HL-60 (cell line): Measurements from ENCODE around the gene APCDD1.

Experiments used
- DNase-seq, 2 experiments: peaks; one replicate each; pipeline ENCODE4 v3.0.0-alpha.2; 2010 to 2020; ENCODE audit warnings: low read depth in 1 of 2, low spot score in 1 of 2
- H3K27ac ChIP-seq: fragments of 250-450 bp; sonication (Bioruptor Pico); replicated peaks from 2 replicates; pipeline ENCODE4 v1.5.1; 2020; ENCODE audit warnings: mild to moderate bottlenecking, moderate library complexity
- H3K27me3 ChIP-seq: fragments of 250-450 bp; sonication (Bioruptor Pico); 2 replicates; pipeline ENCODE4 v1.5.1; 2021; ENCODE audit warnings: mild to moderate bottlenecking, moderate library complexity; ENCODE audit not compliant: insufficient read depth, poor library complexity, severe bottlenecking
- H3K4me3 ChIP-seq: replicated peaks from 2 replicates; pipeline ENCODE4 v1.5.1; 2011; ENCODE audit warnings: mild to moderate bottlenecking, control low read depth, low read length; ENCODE audit not compliant: insufficient read depth
- GABPA ChIP-seq: IDR thresholded peaks from 2 replicates; pipeline ENCODE4 v1.6.1; 2012; ENCODE audit warnings: low read depth
- POLR2AphosphoS5 ChIP-seq: IDR thresholded peaks from 2 replicates; pipeline ENCODE4 v1.6.1; 2012; ENCODE audit warnings: low read depth
- SPI1 ChIP-seq: IDR thresholded peaks from 2 replicates; pipeline ENCODE4 v1.6.1; 2012; ENCODE audit warnings: low read depth, mild to moderate bottlenecking, borderline replicate concordance
- TF ChIP-seq, protein P1 (sequence below): IDR thresholded peaks from one replicate; pipeline ENCODE4 v1.5.1; 2011; ENCODE audit warnings: low read length, control low read depth, inconsistent platforms; ENCODE audit not compliant: insufficient read depth
- TF ChIP-seq, protein P2 (sequence below): IDR thresholded peaks from 2 replicates; pipeline ENCODE4 v1.6.1; 2012; ENCODE audit warnings: low read depth; ENCODE audit not compliant: insufficient replicate concordance

APCDD1 gene

DNA sequence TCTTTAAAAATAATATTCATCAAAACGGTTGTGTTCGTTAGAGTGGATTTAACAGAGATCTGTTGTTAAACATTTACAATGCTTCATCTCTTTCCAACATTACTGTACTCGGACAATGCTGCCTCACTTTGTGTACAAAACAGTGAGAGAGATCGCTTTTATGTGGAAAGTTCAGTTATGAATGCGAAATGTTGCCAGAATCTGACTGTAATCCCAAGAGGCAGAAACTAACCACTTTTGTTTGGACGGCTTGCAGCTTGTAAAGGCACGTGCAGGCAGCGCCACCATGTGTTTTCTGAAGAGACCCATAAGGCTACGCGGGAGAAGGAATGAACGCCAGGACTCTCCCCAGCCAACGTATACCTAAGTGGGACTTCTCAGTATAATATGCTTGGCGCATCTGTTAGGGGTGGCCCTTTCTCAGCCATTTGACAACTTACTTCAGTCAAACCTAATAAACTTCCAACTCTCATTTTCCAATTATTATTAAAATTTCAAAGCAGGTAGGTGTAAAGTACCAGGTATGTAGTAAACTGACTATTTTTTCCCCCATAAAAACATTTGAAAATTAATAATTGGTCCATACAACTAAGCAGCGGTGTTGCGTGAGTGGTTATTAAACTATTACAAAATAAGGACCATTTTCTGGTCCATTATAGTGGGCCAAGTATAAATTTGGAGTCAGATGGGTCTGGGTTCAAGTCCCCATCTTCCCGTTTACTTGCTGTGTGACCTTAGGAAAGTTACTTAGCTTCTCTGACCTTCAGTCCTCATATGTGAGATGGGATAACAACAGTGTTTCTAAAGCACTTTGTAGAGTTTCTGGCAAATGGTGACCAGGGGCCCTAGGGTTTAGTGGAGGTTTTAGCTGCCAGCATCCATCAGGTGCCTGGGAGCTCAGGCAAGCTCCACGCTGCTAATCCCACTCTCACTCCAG is 65.8 kb downstream of the APCDD1 start:
- TF ChIP-seq, protein P1, sequence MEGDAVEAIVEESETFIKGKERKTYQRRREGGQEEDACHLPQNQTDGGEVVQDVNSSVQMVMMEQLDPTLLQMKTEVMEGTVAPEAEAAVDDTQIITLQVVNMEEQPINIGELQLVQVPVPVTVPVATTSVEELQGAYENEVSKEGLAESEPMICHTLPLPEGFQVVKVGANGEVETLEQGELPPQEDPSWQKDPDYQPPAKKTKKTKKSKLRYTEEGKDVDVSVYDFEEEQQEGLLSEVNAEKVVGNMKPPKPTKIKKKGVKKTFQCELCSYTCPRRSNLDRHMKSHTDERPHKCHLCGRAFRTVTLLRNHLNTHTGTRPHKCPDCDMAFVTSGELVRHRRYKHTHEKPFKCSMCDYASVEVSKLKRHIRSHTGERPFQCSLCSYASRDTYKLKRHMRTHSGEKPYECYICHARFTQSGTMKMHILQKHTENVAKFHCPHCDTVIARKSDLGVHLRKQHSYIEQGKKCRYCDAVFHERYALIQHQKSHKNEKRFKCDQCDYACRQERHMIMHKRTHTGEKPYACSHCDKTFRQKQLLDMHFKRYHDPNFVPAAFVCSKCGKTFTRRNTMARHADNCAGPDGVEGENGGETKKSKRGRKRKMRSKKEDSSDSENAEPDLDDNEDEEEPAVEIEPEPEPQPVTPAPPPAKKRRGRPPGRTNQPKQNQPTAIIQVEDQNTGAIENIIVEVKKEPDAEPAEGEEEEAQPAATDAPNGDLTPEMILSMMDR: peak; percentile 89
- no peak for TF ChIP-seq GABPA
- Histone ChIP-seq H3K4me3 (no peak overlapping the region), H3K27ac (no peak overlapping the region), H3K27me3 (no peaks in the 10 kb centered on the region)
- DNase-seq: peak; percentile 92 to 93

DNA sequence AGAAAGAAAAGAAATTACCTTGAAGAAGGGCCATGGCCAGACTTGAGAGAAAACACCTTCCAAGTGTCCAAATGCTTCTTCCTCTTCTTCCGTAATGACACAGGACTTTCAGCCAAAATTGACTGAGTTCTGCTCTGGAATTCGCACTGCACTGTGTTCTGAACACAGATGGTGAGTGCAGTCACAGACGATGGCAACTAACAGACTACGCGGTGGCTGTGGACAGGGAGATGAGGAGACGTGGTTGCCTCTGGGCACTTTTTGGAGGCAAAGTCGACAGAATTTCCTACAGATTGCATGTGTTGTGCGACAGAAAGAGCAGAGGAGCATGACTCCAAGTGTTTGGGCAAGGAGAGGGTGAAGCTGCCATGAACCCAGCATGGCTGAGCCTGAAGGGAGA is 67.1 kb downstream of the APCDD1 start:
- Histone ChIP-seq H3K27me3 (no peaks in the 10 kb centered on the region), H3K27ac (no peak overlapping the region), H3K4me3 (no peak overlapping the region)
- no peak for DNase-seq
- TF ChIP-seq, protein P2, sequence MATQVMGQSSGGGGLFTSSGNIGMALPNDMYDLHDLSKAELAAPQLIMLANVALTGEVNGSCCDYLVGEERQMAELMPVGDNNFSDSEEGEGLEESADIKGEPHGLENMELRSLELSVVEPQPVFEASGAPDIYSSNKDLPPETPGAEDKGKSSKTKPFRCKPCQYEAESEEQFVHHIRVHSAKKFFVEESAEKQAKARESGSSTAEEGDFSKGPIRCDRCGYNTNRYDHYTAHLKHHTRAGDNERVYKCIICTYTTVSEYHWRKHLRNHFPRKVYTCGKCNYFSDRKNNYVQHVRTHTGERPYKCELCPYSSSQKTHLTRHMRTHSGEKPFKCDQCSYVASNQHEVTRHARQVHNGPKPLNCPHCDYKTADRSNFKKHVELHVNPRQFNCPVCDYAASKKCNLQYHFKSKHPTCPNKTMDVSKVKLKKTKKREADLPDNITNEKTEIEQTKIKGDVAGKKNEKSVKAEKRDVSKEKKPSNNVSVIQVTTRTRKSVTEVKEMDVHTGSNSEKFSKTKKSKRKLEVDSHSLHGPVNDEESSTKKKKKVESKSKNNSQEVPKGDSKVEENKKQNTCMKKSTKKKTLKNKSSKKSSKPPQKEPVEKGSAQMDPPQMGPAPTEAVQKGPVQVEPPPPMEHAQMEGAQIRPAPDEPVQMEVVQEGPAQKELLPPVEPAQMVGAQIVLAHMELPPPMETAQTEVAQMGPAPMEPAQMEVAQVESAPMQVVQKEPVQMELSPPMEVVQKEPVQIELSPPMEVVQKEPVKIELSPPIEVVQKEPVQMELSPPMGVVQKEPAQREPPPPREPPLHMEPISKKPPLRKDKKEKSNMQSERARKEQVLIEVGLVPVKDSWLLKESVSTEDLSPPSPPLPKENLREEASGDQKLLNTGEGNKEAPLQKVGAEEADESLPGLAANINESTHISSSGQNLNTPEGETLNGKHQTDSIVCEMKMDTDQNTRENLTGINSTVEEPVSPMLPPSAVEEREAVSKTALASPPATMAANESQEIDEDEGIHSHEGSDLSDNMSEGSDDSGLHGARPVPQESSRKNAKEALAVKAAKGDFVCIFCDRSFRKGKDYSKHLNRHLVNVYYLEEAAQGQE: no peak
- TF ChIP-seq GABPA: no peak

DNA sequence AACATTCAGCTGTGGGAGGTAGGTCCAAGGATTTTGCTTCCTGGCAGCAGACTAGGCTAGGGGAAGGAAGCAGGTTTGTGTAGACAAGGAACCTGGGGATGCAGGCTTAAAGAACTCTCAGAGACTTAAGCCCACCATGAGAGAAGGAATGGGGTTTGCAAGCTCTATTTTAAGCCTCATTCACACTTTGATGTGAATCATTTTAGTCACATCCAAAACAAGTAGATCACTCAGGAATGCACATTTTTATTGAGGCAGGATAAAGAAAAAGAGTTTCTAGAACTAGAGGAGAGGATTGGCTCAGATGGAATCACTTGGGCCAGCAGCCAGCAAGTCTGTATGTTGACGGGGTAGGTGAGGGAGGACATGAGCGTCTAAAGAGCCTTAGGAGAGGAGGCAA is 68.1 kb downstream of the APCDD1 start:
- no peak for DNase-seq
- no peaks in the 10 kb centered on the region for H3K27me3 ChIP-seq
- H3K4me3 ChIP-seq: no peak overlapping the region
- TF ChIP-seq SPI1 (no peak), POLR2AphosphoS5 (no peak), GABPA (no peak)
- TF ChIP-seq, protein P1: no peak
- TF ChIP-seq, protein P2: no peak
- no peak overlapping the region for H3K27ac ChIP-seq

DNA sequence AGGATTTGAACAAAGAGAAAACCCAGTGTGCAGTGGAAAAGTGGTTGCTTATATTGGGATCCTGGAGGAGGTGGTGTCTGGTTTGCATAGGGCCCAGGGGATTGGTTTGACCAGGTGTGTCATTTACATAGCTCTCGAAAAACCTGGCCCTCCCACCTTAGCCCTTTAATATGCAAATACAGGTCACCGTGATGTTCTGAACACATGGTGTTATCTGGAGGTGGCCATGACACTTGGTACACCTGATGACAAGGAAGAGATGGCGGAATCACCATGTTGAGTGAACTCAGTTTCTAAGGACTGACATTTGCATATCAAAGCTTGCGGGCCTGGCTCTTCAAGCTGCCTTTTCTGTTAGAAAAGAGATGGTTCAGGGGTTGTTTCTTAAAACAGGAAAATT is 69.1 kb downstream of the APCDD1 start:
- TF ChIP-seq, protein P2: no peak
- no peak for TF ChIP-seq POLR2AphosphoS5
- TF ChIP-seq SPI1: no peak
- TF ChIP-seq GABPA: no peak
- TF ChIP-seq, protein P1: no peak
- H3K27ac ChIP-seq: no peak overlapping the region
- no peak for DNase-seq

More for the DNA sequence above, 69.1 kb downstream of the APCDD1 start:
- H3K27me3 ChIP-seq: no peaks in the 10 kb centered on the region
- H3K4me3 ChIP-seq: no peak overlapping the region
